CD1c-positive myeloid dendritic cell (primary cell): ENCODE measurements around the gene RAB3GAP2.
"Not testable (repeated sequence)": the region's sequence is repeated elsewhere in the genome, so short reads cannot be mapped to it uniquely, and the experiment has no call there.

Experiments used
- DNase-seq: peaks from one replicate; pipeline ENCODE4 v3.0.0-alpha.2; 2016; ENCODE audit errors: extremely low spot score

The RAB3GAP2 gene

GRCh38 chr1:220236278-220236677 lies 36.0 kb downstream of the RAB3GAP2 start:
- DNase-seq = not testable (repeated sequence)

DNA sequence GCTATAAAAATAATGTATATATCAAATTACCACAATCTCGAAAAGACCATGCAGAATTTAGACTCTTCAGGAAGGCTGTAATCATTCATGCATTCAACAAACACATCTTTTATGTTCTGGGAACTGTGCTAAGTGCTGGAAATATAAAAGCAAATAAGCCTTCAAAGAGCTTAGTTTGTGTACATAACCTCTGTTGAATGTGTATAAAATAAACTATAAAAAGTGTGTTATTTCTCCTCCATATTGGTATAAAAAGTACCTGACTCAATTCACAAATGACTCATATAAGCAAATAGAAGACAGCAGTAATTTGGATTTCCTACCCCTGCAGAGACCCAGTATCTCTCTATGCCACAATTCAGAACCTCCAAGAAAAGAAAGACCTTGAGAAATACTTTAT lies 36.8 kb downstream of the RAB3GAP2 start:
- no peak for DNase-seq

GRCh38 chr1:220233927-220234326 lies 38.3 kb downstream of the RAB3GAP2 start:
- no peak for DNase-seq

DNA sequence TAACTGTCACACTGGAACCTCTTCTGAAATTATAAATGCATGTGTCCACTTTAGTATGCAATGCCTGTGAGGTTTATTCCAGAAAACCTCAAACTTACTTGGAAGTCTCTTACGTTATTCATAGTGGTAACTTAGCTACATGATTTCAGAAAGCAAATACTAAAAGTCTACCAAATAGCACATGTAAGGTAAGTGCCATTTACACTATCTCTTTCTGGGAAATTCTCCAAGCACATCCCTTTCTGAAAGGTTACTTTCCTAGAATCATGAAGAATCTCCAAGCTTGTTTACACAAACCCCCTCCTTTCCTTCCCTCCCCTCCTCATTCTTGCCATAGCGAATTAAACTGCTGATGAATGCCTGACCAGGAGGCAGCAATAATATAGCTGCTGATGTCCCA lies 42.5 kb downstream of the RAB3GAP2 start:
- DNase-seq = no peak

DNA sequence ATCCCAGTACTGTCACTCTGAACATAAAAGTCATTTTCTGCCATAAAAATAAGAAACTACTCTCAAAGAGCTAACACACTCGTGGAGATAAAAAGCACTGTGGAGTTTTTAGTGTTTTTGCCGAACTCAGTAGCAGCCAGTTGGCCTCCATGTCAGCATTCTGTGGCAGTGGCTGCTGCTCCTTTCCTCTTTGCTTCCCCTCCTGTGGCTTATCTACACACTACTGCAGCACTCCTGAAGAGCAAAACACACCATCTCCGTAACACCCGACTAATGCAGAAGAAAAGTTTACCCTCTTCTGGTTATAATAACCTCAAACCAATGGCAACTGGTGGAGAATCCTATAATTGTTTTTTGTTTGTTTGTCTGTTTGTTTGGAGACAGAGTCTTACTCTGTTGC lies 44.9 kb downstream of the RAB3GAP2 start:
- no peak for DNase-seq

- DNase-seq = no peak
Measured at GRCh38 chr1:220226752-220227151, 45.5 kb downstream of the RAB3GAP2 start.

GRCh38 chr1:220225957-220226356 lies 46.3 kb downstream of the RAB3GAP2 start:
- no peak for DNase-seq

- DNase-seq = no peak
Measured at GRCh38 chr1:220224611-220225124, 47.6 kb downstream of the RAB3GAP2 start.

DNA sequence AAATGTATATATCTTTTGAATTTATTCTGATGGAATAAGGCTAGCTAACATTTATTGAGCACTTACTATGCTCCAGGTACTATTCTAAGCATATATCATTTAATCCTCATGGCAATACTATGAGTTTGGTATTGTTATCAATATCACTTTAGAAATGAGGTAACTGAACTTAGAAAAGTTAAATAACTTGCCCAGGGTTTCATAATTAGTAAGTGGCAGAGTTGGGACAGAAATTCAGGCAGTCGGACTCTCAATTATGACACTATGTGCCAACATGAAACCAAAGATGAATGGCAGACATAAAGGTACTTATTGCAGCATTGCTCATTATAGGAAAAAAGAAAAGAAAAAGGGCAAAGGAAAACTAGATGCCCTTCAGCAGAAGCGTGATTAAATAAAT lies 48.2 kb downstream of the RAB3GAP2 start:
- no peak for DNase-seq

DNA sequence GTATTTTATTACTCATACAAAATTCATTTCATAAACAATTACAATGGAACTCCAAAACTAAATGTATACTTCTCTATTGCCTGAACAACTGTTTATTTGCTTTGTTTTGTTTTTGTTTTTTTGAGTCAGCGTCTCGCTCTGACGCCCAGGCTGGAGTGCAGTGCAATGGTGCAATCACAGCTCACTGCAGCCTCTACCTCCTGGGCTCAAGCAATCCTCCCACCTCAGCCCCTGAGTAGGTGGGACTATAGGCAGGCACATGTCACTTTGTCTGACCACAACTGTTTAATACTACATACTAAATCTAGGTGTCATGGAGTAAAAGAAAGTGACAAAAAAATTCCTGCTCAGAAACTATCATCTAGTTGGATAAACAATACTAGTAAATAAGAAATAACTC lies 49.3 kb downstream of the RAB3GAP2 start:
- no peak for DNase-seq

- no peak for DNase-seq
Measured at GRCh38 chr1:220221670-220222069, 50.6 kb downstream of the RAB3GAP2 start.

DNA sequence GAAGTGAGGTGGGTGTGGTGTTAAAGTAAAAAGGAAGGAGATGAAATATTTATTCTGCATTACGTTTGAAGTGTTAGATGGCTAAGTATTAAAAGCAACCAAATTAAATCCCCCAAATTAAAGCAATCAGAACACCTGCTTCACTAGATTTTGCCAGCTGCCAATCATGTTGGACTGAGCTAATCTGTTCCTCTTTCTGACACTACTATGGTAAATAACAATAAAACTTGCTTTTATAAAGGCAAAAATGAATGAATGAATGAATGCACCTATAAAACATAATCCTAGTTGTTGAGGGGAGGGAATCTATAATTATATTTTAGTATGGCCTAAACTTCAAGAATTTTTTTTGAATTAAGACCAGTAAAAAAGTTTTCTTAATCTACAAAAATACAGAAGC lies 51.0 kb downstream of the RAB3GAP2 start:
- DNase-seq = no peak

DNA sequence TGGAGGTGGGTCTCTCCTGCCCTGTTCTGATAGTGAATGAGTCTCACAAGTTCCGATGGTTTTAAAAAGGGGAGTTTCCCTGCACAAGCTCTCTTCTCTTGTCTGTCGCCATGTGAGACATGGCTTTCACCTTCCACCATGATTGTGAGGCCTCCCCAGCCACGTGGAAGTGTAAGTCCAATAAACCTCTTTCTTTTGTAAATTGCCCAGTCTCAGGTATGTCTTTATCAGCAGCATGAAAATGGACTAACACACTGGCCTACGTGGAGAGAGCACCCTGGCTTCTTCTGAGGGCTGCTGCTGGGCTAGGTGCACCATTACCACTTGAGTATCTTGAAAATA lies 51.6 kb downstream of the RAB3GAP2 start:
- not testable (repeated sequence) for DNase-seq

GRCh38 chr1:220219865-220220698 lies 52.2 kb downstream of the RAB3GAP2 start:
- no peak for DNase-seq

DNA sequence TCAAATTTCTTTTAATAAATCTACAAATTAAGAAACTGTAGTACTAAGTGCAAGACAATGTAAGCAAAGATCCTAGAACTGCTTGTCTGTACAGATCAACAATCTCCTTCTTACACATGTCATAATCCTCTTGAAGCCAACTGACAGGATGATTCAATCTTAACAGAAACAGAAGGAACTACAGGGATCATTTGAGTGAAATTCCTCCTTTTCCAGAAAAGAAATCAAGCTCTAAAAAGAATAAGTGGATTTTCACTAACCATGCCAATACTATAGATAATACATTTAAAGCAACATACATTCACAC lies 53.2 kb downstream of the RAB3GAP2 start:
- no peak for DNase-seq

GRCh38 chr1:220218397-220219135 lies 53.7 kb downstream of the RAB3GAP2 start:
- DNase-seq = peak; percentile 24

- DNase-seq = no peak
Measured at GRCh38 chr1:220217383-220217988, 54.8 kb downstream of the RAB3GAP2 start.

- DNase-seq = no peak
Measured at GRCh38 chr1:220213382-220213983, 58.8 kb downstream of the RAB3GAP2 start.

GRCh38 chr1:220207411-220207810 lies 64.8 kb downstream of the RAB3GAP2 start:
- no peak for DNase-seq

GRCh38 chr1:220204758-220205157 lies 67.5 kb downstream of the RAB3GAP2 start:
- DNase-seq = not testable (repeated sequence)

DNA sequence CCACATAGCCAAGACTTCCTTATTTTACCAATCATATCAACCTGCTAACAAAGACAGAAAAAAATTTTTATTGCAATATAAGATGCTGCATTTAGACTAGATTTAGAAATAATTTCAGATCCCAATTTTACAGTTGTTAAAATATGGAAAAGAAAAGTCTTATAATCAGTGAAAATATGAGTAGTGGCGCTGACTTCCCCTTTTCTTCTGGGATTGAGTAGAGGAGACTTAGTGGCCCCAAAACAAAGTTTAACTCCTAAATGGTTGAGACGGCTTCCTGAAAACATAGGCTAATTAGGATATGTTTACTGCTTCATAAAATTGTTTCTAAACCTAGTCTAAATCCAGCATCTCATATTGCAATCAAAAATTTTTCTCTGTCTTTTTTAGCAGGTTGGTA lies 68.4 kb downstream of the RAB3GAP2 start:
- peak; percentile 11 for DNase-seq
